Transverse colon (tissue), 4 donors: Measurements from ENCODE around the gene FAM171A1.

Experiments used
- CTCF ChIP-seq, 5 experiments: fragments of 200-600 bp in 3 of 5; fragments of 450-650 bp in 2 of 5; sonication (generic) in 3 of 5; IDR thresholded peaks; 1 replicate in 2 of 5; 2 replicates in 3 of 5; pipeline ENCODE4 v1.5.1; 2016 to 2017; ENCODE audit warnings: antibody characterized with exemption in 5 of 5, inconsistent platforms in 3 of 5, mild to moderate bottlenecking in 2 of 5, moderate library complexity in 1 of 5
- EP300 ChIP-seq: sonication (generic); formaldehyde crosslinking; IDR thresholded peaks from one replicate; pipeline ENCODE4 v1.6.1; 2017; ENCODE audit warnings: antibody characterized with exemption, low read depth
- POLR2A ChIP-seq: fragments of 450-650 bp; IDR thresholded peaks from one replicate; pipeline ENCODE4 v1.6.1; 2016; ENCODE audit warnings: antibody characterized with exemption, mild to moderate bottlenecking, moderate library complexity
- POLR2AphosphoS5 ChIP-seq, 3 donors: sonication (generic); formaldehyde crosslinking; IDR thresholded peaks; one replicate each; pipeline ENCODE4 v1.6.1; 2016; ENCODE audit warnings: antibody characterized with exemption in 3 of 3

DNA sequence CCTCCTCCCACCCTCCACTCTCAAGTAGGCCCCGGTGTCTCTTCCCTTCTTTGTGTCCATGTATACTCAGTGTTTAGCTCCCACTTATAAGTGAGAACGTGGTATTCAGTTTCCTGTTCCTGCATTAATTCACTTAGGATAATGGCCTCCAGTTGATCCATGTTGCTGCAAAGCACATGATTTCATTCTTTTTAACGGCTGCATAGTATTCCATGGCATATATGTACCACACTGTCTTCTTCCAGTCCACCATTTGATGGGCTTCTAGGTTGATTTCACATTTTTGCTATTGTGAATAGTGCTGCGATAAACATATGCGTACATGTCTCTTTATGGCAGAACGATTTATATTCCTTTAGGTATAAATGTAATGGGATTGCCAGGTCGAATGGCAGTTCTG, 51.0 kb downstream of the FAM171A1 start:
- TF ChIP-seq CTCF (IDR thresholded peaks at IDR 0.05) = no peak
- TF ChIP-seq POLR2AphosphoS5 (IDR thresholded peaks at IDR 0.05) = no peak
- no peak for TF ChIP-seq EP300
- no peak for TF ChIP-seq POLR2A
